B cell (primary cell): ENCODE measurements around the gene CPA4. TPM values are rescaled to one million over a fixed set of nuclear protein-coding genes. Genes with fewer than 3 reads are reported as not detected.
A peak's percentile ranks its signal among the peaks of the same experiment; 100 is the strongest.
"Not testable (repeated sequence)": the region's sequence is repeated elsewhere in the genome, so short reads cannot be mapped to it uniquely, and the experiment has no call there.

Experiments used
- ATAC-seq: fragments of 200-7000 bp; cut with Tn5 transposase; one replicate; pipeline ENCODE4 v1.10.0; 2021; ENCODE audit warnings: low read depth, mild to moderate bottlenecking, moderate number of reproducible peaks, moderate library complexity
- CTCF ChIA-PET: fragments of 350-600 bp; sonication (Branson Sonifier 250); formaldehyde crosslinking; loops from one replicate; lab custom pipeline; 2021; ENCODE audit warnings: antibody characterized with exemption, inconsistent platforms; lab: Charles Lee
- POLR2A ChIA-PET: fragments of 350-600 bp; sonication (Branson Sonifier 250); formaldehyde crosslinking; loops from one replicate; lab custom pipeline; 2021; ENCODE audit warnings: antibody characterized with exemption; lab: Charles Lee
- DNase-seq: peaks from one replicate; pipeline ENCODE4 v3.0.0; 2013
- H2AFZ ChIP-seq: 2 replicates; pipeline ENCODE4 v1.6.1; 2012; ENCODE audit warnings: mild to moderate bottlenecking, low read depth, low read length; ENCODE audit not compliant: insufficient read depth, poor library complexity, severe bottlenecking
- H3K27ac ChIP-seq, 2 donors: 1 replicate in 1 of 2; 2 replicates in 1 of 2; pipeline ENCODE4 v1.5.1; 2012 to 2013; ENCODE audit warnings: low read length in 2 of 2, mild to moderate bottlenecking in 2 of 2, moderate library complexity in 1 of 2
- H3K27me3 ChIP-seq, 4 experiments: fragments of 200-600 bp in 1 of 4; sonication (generic) in 1 of 4; replicated peaks in 1 of 4; 1 replicate in 2 of 4; 2 replicates in 2 of 4; pipeline versions ENCODE4 v1.6.1 to v1.7.0; 2013 to 2016; ENCODE audit warnings: low read length in 3 of 4, mild to moderate bottlenecking in 2 of 4, mixed read lengths in 1 of 4, moderate library complexity in 1 of 4; ENCODE audit not compliant: insufficient read depth in 4 of 4, control insufficient read depth in 3 of 4; ENCODE audit errors: control extremely low read depth in 1 of 4
- H3K36me3 ChIP-seq, 2 experiments: replicated peaks in 1 of 2; 1 replicate in 1 of 2; 2 replicates in 1 of 2; pipeline versions ENCODE4 v1.6.1 to v1.7.1; 2013; ENCODE audit warnings: low read length in 1 of 2; ENCODE audit not compliant: insufficient read depth in 2 of 2, control insufficient read depth in 1 of 2; ENCODE audit errors: control extremely low read depth in 1 of 2, extremely low read depth in 1 of 2
- H3K4me1 ChIP-seq, 2 donors: fragments of 200-600 bp in 1 of 2; sonication (generic) in 1 of 2; 1 replicate in 1 of 2; 2 replicates in 1 of 2; pipeline versions ENCODE4 v1.5.1 to v1.6.1; 2013 to 2017; ENCODE audit warnings: low read length in 2 of 2; ENCODE audit not compliant: control insufficient read depth in 2 of 2, insufficient read depth in 2 of 2
- H3K4me2 ChIP-seq: replicated peaks from 2 replicates; pipeline ENCODE3; 2012; ENCODE audit warnings: mild to moderate bottlenecking, low read depth, low read length; ENCODE audit not compliant: poor library complexity, severe bottlenecking
- H3K4me3 ChIP-seq, 5 experiments: fragments of 200-600 bp in 1 of 5; sonication (generic) in 1 of 5; 1 replicate in 3 of 5; 2 replicates in 2 of 5; pipeline versions ENCODE4 v1.5.1 to v1.7.0; 2011 to 2016; ENCODE audit warnings: low read length in 4 of 5, mild to moderate bottlenecking in 4 of 5, low read depth in 2 of 5, control low read depth in 1 of 5, moderate library complexity in 1 of 5; ENCODE audit not compliant: insufficient read depth in 1 of 5; ENCODE audit errors: control extremely low read depth in 1 of 5, extremely low read depth in 1 of 5
- H3K79me2 ChIP-seq: fragments of 200-600 bp; sonication (generic); one replicate; pipeline ENCODE4 v1.6.0; 2016; ENCODE audit warnings: low read length; ENCODE audit not compliant: control insufficient read depth, insufficient read depth
- H3K9ac ChIP-seq: fragments of 200-600 bp; sonication (generic); 2 replicates; pipeline ENCODE4 v1.6.1; 2017; ENCODE audit warnings: mild to moderate bottlenecking, low read length, moderate library complexity
- H3K9me3 ChIP-seq, 3 donors: one replicate each; pipeline versions ENCODE4 v1.6.1 to v1.7.1; 2013; ENCODE audit warnings: low read length in 2 of 3; ENCODE audit not compliant: control insufficient read depth in 2 of 3, insufficient read depth in 1 of 3; ENCODE audit errors: control extremely low read depth in 1 of 3
- H4K20me1 ChIP-seq: 2 replicates; pipeline ENCODE4 v1.6.0; 2012; ENCODE audit warnings: mild to moderate bottlenecking, low read length; ENCODE audit not compliant: insufficient read depth, control insufficient read depth, poor library complexity, severe bottlenecking
- H3K27ac Mint-ChIP-seq: one replicate; pipeline ENCODE4 v1.8.0; 2021; ENCODE audit warnings: mixed read lengths
- H3K27me3 Mint-ChIP-seq: one replicate; pipeline ENCODE4 v1.8.0; 2021; ENCODE audit warnings: mixed read lengths
- H3K4me1 Mint-ChIP-seq: one replicate; pipeline ENCODE4 v1.8.0; 2021; ENCODE audit warnings: mixed read lengths
- H3K4me3 Mint-ChIP-seq: one replicate; pipeline ENCODE4 v1.8.0; 2021; ENCODE audit warnings: mixed read lengths
- H3K9me3 Mint-ChIP-seq: one replicate; pipeline ENCODE4 v1.8.0; 2022; ENCODE audit warnings: mixed read lengths; ENCODE audit not compliant: insufficient read depth
- EZH2 ChIP-seq: IDR thresholded peaks from 2 replicates; pipeline ENCODE4 v1.6.1; 2012; ENCODE audit warnings: borderline replicate concordance, low read depth, mild to moderate bottlenecking, moderate library complexity, low read length; ENCODE audit not compliant: insufficient read depth, poor library complexity, severe bottlenecking
- WGBS: methylation state at CpG from one replicate; pipeline ENCODE4 v1.1.5; 2013; ENCODE audit warnings: missing lambda C conversion rate; ENCODE audit not compliant: insufficient coverage; 5-methylcytosine and 5-hydroxymethylcytosine counted together
- intact Hi-C: fragments of 100-400 bp; cut with micrococcal nuclease; formaldehyde crosslinking; loops from one replicate; pipeline ENCODE4 v1.10.0; 2022
- polyA minus RNA-seq: library from RNA; depleted of rRNA, polyadenylated mRNA; stranded (reverse); fragments of >200 nt; gene quantifications from 2 replicates; pipeline ENCODE4 v1.2.3, GENCODE V29; 2012
- polyA plus RNA-seq: library from polyadenylated mRNA; depleted of rRNA; stranded (reverse); fragments of >200 nt; gene quantifications from 2 replicates; pipeline ENCODE4 v1.2.3, GENCODE V29; 2012
- total RNA-seq, 2 donors: library from RNA; stranded (reverse); fragments of 120-200 nt in 1 of 2; gene quantifications; 1 replicate in 1 of 2; 2 replicates in 1 of 2; pipeline versions ENCODE4 v1.2.3 to v1.2.4, GENCODE V29; 2013 to 2022
- TF ChIP-seq, protein P1 (sequence below): fragments of 200-600 bp; IDR thresholded peaks from one replicate; pipeline ENCODE4 v1.8.0; 2022; ENCODE audit warnings: antibody characterized with exemption, mild to moderate bottlenecking

The CPA4 gene, protein sequence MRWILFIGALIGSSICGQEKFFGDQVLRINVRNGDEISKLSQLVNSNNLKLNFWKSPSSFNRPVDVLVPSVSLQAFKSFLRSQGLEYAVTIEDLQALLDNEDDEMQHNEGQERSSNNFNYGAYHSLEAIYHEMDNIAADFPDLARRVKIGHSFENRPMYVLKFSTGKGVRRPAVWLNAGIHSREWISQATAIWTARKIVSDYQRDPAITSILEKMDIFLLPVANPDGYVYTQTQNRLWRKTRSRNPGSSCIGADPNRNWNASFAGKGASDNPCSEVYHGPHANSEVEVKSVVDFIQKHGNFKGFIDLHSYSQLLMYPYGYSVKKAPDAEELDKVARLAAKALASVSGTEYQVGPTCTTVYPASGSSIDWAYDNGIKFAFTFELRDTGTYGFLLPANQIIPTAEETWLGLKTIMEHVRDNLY
- total RNA-seq (not detected in 2 replicates), polyA plus RNA-seq (not detected in 2 replicates), polyA minus RNA-seq (not detected in 2 replicates)
- 0.02 TPM for total RNA-seq (2013)

DNA sequence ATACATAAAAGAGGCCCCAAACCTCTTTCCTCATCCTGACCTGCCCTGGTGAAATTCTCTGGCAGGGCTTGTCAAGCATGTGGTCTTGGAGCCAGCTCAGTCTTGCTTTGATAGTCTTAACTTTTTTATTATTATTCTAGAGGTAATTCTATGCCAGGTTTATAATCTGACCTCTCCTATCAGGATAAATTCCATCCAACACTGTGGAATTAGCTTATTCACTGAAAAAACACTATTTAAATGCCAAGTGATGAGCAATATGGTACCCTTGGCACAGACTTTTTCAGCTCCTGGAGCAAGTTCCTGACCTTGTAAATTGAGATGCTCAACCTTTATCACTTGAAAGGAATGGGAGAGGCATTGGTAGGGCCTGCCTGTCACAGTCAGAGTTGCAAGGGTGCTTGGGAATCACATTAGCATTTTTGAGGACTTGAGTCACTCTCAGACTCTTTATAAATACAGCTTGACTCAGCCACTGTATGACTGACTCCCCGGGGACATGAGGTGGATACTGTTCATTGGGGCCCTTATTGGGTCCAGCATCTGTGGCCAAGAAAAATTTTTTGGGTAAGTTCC, at the start of gene CPA4:
CPA4 (plus strand) TSS at position 480 of the 576 bp plus-strand sequence; CDS start at position 500, 20 bp downstream.
- CTCF ChIA-PET: no interaction called here
- Histone ChIP-seq H3K9ac (no peak within 1 kb of the TSS), H3K27me3 (peaks cover 0 to 1% (median 0%) of the 10 kb centered on the region in 4 experiments), H3K36me3 (no peaks in the 10 kb centered on the region), H3K9me3 (no peaks in the 10 kb centered on the region), H2AFZ (peak within 1 kb of the TSS; percentile 52), H3K4me2 (peak within 1 kb of the TSS; percentile 31), H3K27ac (peak within 1 kb of the TSS in 1 of 2 donors; percentile 35), H4K20me1 (no peaks in the 10 kb centered on the region), H3K4me3 (no peak within 1 kb of the TSS), H3K4me1 (peaks cover 9 to 11% of the 10 kb centered on the region in 2 donors), H3K79me2 (no peaks in the 10 kb centered on the region)
- Mint-ChIP-seq H3K4me3 (no peak within 1 kb of the TSS), H3K4me1 (peaks cover 6% of the 10 kb centered on the region), H3K27ac (no peak within 1 kb of the TSS), H3K27me3 (no peaks in the 10 kb centered on the region), H3K9me3 (no peaks in the 10 kb centered on the region)
- intact Hi-C loops: no loop called here
- POLR2A ChIA-PET: no interaction called here
- no peak for ATAC-seq
- no peak for TF ChIP-seq EZH2
- TF ChIP-seq, protein P1, sequence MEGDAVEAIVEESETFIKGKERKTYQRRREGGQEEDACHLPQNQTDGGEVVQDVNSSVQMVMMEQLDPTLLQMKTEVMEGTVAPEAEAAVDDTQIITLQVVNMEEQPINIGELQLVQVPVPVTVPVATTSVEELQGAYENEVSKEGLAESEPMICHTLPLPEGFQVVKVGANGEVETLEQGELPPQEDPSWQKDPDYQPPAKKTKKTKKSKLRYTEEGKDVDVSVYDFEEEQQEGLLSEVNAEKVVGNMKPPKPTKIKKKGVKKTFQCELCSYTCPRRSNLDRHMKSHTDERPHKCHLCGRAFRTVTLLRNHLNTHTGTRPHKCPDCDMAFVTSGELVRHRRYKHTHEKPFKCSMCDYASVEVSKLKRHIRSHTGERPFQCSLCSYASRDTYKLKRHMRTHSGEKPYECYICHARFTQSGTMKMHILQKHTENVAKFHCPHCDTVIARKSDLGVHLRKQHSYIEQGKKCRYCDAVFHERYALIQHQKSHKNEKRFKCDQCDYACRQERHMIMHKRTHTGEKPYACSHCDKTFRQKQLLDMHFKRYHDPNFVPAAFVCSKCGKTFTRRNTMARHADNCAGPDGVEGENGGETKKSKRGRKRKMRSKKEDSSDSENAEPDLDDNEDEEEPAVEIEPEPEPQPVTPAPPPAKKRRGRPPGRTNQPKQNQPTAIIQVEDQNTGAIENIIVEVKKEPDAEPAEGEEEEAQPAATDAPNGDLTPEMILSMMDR: no peak
- 100% methylated on average over 1 of the region's 1 CpG for WGBS
- no peak for DNase-seq

DNA sequence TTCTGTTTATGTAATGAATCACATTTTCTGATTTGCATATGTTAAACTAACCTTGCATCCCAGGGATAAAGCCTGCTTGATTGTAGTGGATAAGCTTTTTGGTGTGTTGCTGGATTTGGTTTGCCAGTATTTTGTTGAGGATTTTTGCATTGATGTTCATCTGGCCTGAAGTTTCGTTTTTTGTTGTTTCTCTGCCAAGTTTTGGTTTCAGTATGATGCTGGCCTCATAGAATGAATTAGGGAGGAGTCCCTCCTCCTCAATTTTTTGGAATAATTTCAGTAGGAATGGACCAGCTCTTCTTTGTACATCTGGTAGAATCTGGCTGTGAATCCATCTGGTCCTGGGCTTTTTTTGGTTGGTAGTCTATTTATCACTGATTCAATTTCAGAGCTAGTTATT, 49.5 kb upstream of the CPA4 start:
- CTCF ChIA-PET: interaction anchor here (1.9 kb wide), 1 partner anchor 514 kb away, joined by 9 read pairs; no protein-coding TSS in a partner anchor
- H3K4me3 Mint-ChIP-seq, H3K4me3 ChIP-seq, H3K79me2 ChIP-seq, H3K27me3 Mint-ChIP-seq, H3K36me3 ChIP-seq, DNase-seq, H3K27me3 ChIP-seq, ATAC-seq, H4K20me1 ChIP-seq, H3K4me1 Mint-ChIP-seq, H2AFZ ChIP-seq, H3K27ac Mint-ChIP-seq, H3K4me1 ChIP-seq, H3K4me2 ChIP-seq, H3K27ac ChIP-seq, H3K9me3 ChIP-seq, POLR2A ChIA-PET, H3K9ac ChIP-seq, H3K9me3 Mint-ChIP-seq: not testable (repeated sequence)
- intact Hi-C loops: loop anchor here (2.0 kb wide), 1 partner anchor 589 kb away; no protein-coding TSS in a partner anchor
- WGBS: 57% methylated on average over 1 of the region's 1 CpG

DNA sequence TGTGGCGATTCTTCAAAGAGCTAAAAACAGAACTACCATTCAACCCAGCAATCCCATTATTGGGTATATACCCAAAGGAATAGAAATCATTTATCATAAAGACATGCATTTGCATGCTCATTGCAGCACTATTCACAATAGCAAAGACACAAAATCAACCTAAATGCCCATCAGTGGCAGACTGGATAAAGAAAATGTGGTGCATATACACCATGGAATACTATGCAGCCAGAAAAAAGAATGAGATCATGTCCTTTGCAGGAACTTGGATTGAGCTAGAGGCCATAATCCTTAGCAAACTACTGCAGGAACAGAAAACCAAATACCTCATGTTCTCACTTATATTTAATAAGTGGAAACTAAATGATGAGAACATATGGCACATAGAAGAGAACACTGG, 46.5 kb upstream of the CPA4 start:
- H3K36me3 ChIP-seq, H4K20me1 ChIP-seq, H3K4me1 Mint-ChIP-seq, H3K27ac ChIP-seq, H3K4me3 Mint-ChIP-seq, intact Hi-C loops, H3K27ac Mint-ChIP-seq, H3K4me1 ChIP-seq, POLR2A ChIA-PET, H3K4me3 ChIP-seq, H2AFZ ChIP-seq, DNase-seq, CTCF ChIA-PET, H3K4me2 ChIP-seq, H3K9ac ChIP-seq, H3K27me3 ChIP-seq, H3K9me3 Mint-ChIP-seq, H3K27me3 Mint-ChIP-seq, ATAC-seq, H3K9me3 ChIP-seq, H3K79me2 ChIP-seq: not testable (repeated sequence)
- WGBS: no CpG with 5 or more reads among the region's 1 CpG
